Measurements from ENCODE around the gene ZNF75A.
"Not testable (repeated sequence)": the region's sequence is repeated elsewhere in the genome, so short reads cannot be mapped to it uniquely, and the experiment has no call there.

ZNF75A gene

GRCh38 chr16:3271281-3271680 is 34.0 kb upstream of the ZNF75A start:
- not testable (repeated sequence) for H3K4me3 ChIP-seq (ENCODE audit: low read depth in 1 of 2, low read length in 2 of 2); H3K9ac ChIP-seq (ENCODE audit: low read depth in 1 of 2, low read length in 2 of 2); H3K4me1 ChIP-seq (ENCODE audit: control insufficient read depth in 1 of 2, insufficient read depth in 2 of 2, low read length in 2 of 2); H3K36me3 ChIP-seq (ENCODE audit: control insufficient read depth in 1 of 2, insufficient read depth in 2 of 2, low read length in 2 of 2); H3K9me3 ChIP-seq (ENCODE audit: control insufficient read depth in 1 of 2, low read length in 2 of 2); H3K27ac ChIP-seq (ENCODE audit: low read depth, low read length); H3K27me3 ChIP-seq (ENCODE audit: control insufficient read depth in 1 of 2, insufficient read depth in 2 of 2, low read length in 2 of 2)

- Histone ChIP-seq H3K9me3 (ENCODE audit: control insufficient read depth in 1 of 2, low read length in 2 of 2) (no peaks in the 10 kb centered on the region), H3K4me3 (ENCODE audit: low read depth in 1 of 2, low read length in 2 of 2) (no peak overlapping the region), H3K27ac (ENCODE audit: low read depth, low read length) (no peak overlapping the region), H3K9ac (ENCODE audit: low read depth in 1 of 2, low read length in 2 of 2) (no peak overlapping the region), H3K27me3 (ENCODE audit: control insufficient read depth in 1 of 2, insufficient read depth in 2 of 2, low read length in 2 of 2) (no peaks in the 10 kb centered on the region), H3K36me3 (ENCODE audit: control insufficient read depth in 1 of 2, insufficient read depth in 2 of 2, low read length in 2 of 2) (no peaks in the 10 kb centered on the region), H3K4me1 (ENCODE audit: control insufficient read depth in 1 of 2, insufficient read depth in 2 of 2, low read length in 2 of 2) (no peaks in the 10 kb centered on the region)
These were observed 30.8 kb upstream of the ZNF75A start for GRCh38 chr16:3274490-3274889.

DNA sequence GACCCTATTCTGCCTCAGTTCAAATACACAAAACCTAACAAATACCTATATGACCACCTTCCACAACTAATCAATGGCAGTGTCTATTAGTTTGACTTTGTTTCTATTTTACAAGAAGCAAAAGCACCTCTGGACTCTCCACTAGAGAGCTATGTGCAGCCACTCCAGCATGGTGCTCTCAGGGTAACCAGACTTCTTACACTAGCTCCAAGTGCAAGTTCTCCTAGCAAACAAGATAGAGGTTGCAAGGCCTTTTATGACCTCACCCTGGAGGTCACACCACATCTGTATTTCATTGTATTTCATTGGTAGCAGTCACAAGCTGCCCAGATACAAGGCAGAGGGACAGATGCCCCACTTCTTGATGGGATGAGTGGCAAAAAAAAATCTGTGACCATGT is 30.4 kb upstream of the ZNF75A start:
- Histone ChIP-seq H3K4me1 (ENCODE audit: control insufficient read depth in 1 of 2, insufficient read depth in 2 of 2, low read length in 2 of 2) (no peaks in the 10 kb centered on the region), H3K9me3 (ENCODE audit: control insufficient read depth in 1 of 2, low read length in 2 of 2) (no peaks in the 10 kb centered on the region), H3K9ac (ENCODE audit: low read depth in 1 of 2, low read length in 2 of 2) (no peak overlapping the region), H3K36me3 (ENCODE audit: control insufficient read depth in 1 of 2, insufficient read depth in 2 of 2, low read length in 2 of 2) (no peaks in the 10 kb centered on the region), H3K27me3 (ENCODE audit: control insufficient read depth in 1 of 2, insufficient read depth in 2 of 2, low read length in 2 of 2) (no peaks in the 10 kb centered on the region), H3K4me3 (ENCODE audit: low read depth in 1 of 2, low read length in 2 of 2) (no peak overlapping the region), H3K27ac (ENCODE audit: low read depth, low read length) (no peak overlapping the region)

GRCh38 chr16:3276679-3277078 is 28.6 kb upstream of the ZNF75A start:
- Histone ChIP-seq H3K27me3 (ENCODE audit: control insufficient read depth in 1 of 2, insufficient read depth in 2 of 2, low read length in 2 of 2) (no peaks in the 10 kb centered on the region), H3K9ac (ENCODE audit: low read depth in 1 of 2, low read length in 2 of 2) (no peak overlapping the region), H3K9me3 (ENCODE audit: control insufficient read depth in 1 of 2, low read length in 2 of 2) (no peaks in the 10 kb centered on the region), H3K4me1 (ENCODE audit: control insufficient read depth in 1 of 2, insufficient read depth in 2 of 2, low read length in 2 of 2) (no peaks in the 10 kb centered on the region), H3K4me3 (ENCODE audit: low read depth in 1 of 2, low read length in 2 of 2) (no peak overlapping the region), H3K36me3 (ENCODE audit: control insufficient read depth in 1 of 2, insufficient read depth in 2 of 2, low read length in 2 of 2) (no peaks in the 10 kb centered on the region), H3K27ac (ENCODE audit: low read depth, low read length) (no peak overlapping the region)

DNA sequence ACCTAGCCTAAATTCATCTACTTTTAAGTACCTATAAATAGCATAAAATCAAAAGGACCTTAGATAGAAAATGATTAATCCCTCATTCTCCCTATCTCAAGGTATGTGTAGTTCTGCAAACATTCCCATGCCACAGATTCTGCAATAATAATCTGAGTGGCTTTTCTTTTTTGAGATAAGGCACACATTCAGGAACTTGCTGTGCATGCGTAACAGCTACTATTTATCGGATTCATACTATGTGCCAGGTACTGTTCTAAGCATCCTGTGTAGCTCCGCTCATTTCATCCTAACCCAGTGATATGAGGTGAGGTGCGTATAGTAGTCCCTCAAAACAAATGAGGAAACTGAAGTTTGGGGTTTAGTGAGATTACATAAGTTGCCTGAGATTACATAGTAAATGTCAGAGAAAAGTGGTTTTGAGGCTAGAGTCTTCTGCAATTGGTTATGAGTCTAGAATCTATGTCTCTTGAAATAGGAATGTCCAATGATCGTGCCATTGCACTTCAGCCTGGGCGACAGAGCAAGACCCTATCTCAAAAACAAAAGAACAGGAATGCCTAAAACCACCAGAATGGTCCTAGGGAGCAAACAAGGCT is 24.0 kb upstream of the ZNF75A start:
- H3K9ac ChIP-seq (ENCODE audit: low read depth in 1 of 2, low read length in 2 of 2), result no peak overlapping the region
- H3K4me1 ChIP-seq (ENCODE audit: control insufficient read depth in 1 of 2, insufficient read depth in 2 of 2, low read length in 2 of 2), result peaks cover 15 to 22% of the 10 kb centered on the region in 2 donors
- H3K9me3 ChIP-seq (ENCODE audit: control insufficient read depth in 1 of 2, low read length in 2 of 2), result peaks cover 7 to 13% of the 10 kb centered on the region in 2 donors
- no peaks in the 10 kb centered on the region for H3K27me3 ChIP-seq (ENCODE audit: control insufficient read depth in 1 of 2, insufficient read depth in 2 of 2, low read length in 2 of 2)
- no peak overlapping the region for H3K4me3 ChIP-seq (ENCODE audit: low read depth in 1 of 2, low read length in 2 of 2)
- no peak overlapping the region for H3K27ac ChIP-seq (ENCODE audit: low read depth, low read length)
- H3K36me3 ChIP-seq (ENCODE audit: control insufficient read depth in 1 of 2, insufficient read depth in 2 of 2, low read length in 2 of 2), result peaks cover 11 to 14% of the 10 kb centered on the region in 2 donors

- Histone ChIP-seq H3K27ac (ENCODE audit: low read depth, low read length) (peak overlapping the region; percentile 100), H3K9ac (ENCODE audit: low read depth in 1 of 2, low read length in 2 of 2) (peak overlapping the region; percentile 90 to 94), H3K9me3 (ENCODE audit: control insufficient read depth in 1 of 2, low read length in 2 of 2) (peaks cover 8 to 20% of the 10 kb centered on the region in 2 donors), H3K36me3 (ENCODE audit: control insufficient read depth in 1 of 2, insufficient read depth in 2 of 2, low read length in 2 of 2) (peaks cover 19 to 22% of the 10 kb centered on the region in 2 donors), H3K4me1 (ENCODE audit: control insufficient read depth in 1 of 2, insufficient read depth in 2 of 2, low read length in 2 of 2) (peaks cover 15 to 22% of the 10 kb centered on the region in 2 donors), H3K4me3 (ENCODE audit: low read depth in 1 of 2, low read length in 2 of 2) (peak overlapping the region; percentile 93 to 99), H3K27me3 (ENCODE audit: control insufficient read depth in 1 of 2, insufficient read depth in 2 of 2, low read length in 2 of 2) (no peaks in the 10 kb centered on the region)
These were observed 23.1 kb upstream of the ZNF75A start for GRCh38 chr16:3282103-3282729.

DNA sequence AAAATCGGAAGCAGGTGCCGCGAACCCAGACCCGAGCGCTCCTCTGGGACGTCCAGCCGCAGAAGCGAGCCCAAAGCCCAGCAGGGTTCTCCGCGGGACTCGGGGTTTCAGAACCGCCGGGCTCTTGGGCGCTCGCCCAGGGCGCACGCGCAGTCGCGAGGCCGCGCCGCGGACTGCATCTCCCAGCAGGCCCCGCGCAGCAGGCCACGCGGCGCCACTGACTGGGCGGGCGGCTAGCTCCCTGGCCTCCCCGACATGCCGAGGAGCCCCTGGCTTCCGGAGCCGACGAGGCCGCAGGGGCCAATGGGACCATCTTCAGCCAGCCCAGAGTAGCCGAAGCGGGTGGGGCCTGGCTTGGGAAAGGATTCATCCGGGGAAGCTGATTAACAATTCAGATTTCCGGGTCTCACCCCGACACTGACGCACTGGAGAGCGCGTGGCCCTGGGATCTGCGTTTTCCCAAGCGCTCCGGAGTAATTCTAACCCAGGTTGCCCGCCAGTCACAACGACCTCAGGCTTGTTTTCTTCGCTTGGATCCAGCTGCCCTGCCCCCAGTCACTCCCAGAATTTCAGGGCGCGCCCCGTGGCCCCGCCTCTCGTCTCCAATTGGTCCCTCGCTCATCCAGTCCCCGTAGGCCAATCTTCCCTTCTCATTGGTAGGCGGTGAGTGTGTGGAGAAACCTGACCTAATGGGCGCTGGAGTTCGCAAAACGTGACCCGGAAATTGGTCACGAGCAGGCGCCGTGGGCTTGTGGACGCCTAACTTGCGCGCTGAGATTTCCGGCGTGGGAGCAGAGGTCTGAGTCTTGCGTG is 22.4 kb upstream of the ZNF75A start, which contains the start of gene ZNF263:
ZNF263 (plus strand) TSS at position 762 of the 813 bp plus-strand sequence. CDS start 328 bp downstream, outside the sequence.
- Histone ChIP-seq H3K9me3 (ENCODE audit: control insufficient read depth in 1 of 2, low read length in 2 of 2) (peaks cover 8 to 23% of the 10 kb centered on the region in 2 donors), H3K36me3 (ENCODE audit: control insufficient read depth in 1 of 2, insufficient read depth in 2 of 2, low read length in 2 of 2) (peaks cover 19 to 26% of the 10 kb centered on the region in 2 donors), H3K9ac (ENCODE audit: low read depth in 1 of 2, low read length in 2 of 2) (peak within 1 kb of the TSS; percentile 90 to 94), H3K27me3 (ENCODE audit: control insufficient read depth in 1 of 2, insufficient read depth in 2 of 2, low read length in 2 of 2) (no peaks in the 10 kb centered on the region), H3K27ac (ENCODE audit: low read depth, low read length) (peak within 1 kb of the TSS; percentile 100), H3K4me3 (ENCODE audit: low read depth in 1 of 2, low read length in 2 of 2) (peak within 1 kb of the TSS; percentile 93 to 99), H3K4me1 (ENCODE audit: control insufficient read depth in 1 of 2, insufficient read depth in 2 of 2, low read length in 2 of 2) (peaks cover 15 to 22% of the 10 kb centered on the region in 2 donors)

GRCh38 chr16:3283543-3284447 is 21.5 kb upstream of the ZNF75A start:
- H3K4me3 ChIP-seq (ENCODE audit: low read depth in 1 of 2, low read length in 2 of 2), result peak overlapping the region; percentile 93 to 99
- no peaks in the 10 kb centered on the region for H3K27me3 ChIP-seq (ENCODE audit: control insufficient read depth in 1 of 2, insufficient read depth in 2 of 2, low read length in 2 of 2)
- H3K4me1 ChIP-seq (ENCODE audit: control insufficient read depth in 1 of 2, insufficient read depth in 2 of 2, low read length in 2 of 2), result peaks cover 15 to 22% of the 10 kb centered on the region in 2 donors
- peaks cover 14 to 31% of the 10 kb centered on the region in 2 donors for H3K9me3 ChIP-seq (ENCODE audit: control insufficient read depth in 1 of 2, low read length in 2 of 2)
- peak overlapping the region; percentile 90 to 94 for H3K9ac ChIP-seq (ENCODE audit: low read depth in 1 of 2, low read length in 2 of 2)
- H3K36me3 ChIP-seq (ENCODE audit: control insufficient read depth in 1 of 2, insufficient read depth in 2 of 2, low read length in 2 of 2), result peaks cover 25 to 34% of the 10 kb centered on the region in 2 donors
- H3K27ac ChIP-seq (ENCODE audit: low read depth, low read length), result peak overlapping the region; percentile 100

GRCh38 chr16:3285131-3285530 is 20.2 kb upstream of the ZNF75A start:
- Histone ChIP-seq H3K36me3 (ENCODE audit: control insufficient read depth in 1 of 2, insufficient read depth in 2 of 2, low read length in 2 of 2) (peaks cover 38 to 47% of the 10 kb centered on the region in 2 donors), H3K4me3 (ENCODE audit: low read depth in 1 of 2, low read length in 2 of 2) (peak overlapping the region; percentile 93 to 99), H3K9ac (ENCODE audit: low read depth in 1 of 2, low read length in 2 of 2) (no peak overlapping the region), H3K9me3 (ENCODE audit: control insufficient read depth in 1 of 2, low read length in 2 of 2) (peaks cover 27 to 44% of the 10 kb centered on the region in 2 donors), H3K4me1 (ENCODE audit: control insufficient read depth in 1 of 2, insufficient read depth in 2 of 2, low read length in 2 of 2) (peaks cover 15 to 22% of the 10 kb centered on the region in 2 donors), H3K27ac (ENCODE audit: low read depth, low read length) (no peak overlapping the region), H3K27me3 (ENCODE audit: control insufficient read depth in 1 of 2, insufficient read depth in 2 of 2, low read length in 2 of 2) (no peaks in the 10 kb centered on the region)
